NCI-H2107 treated with DMSO at 0.1 percent for 48 hours (cell line): ENCODE results near the gene ELMO1.

Experiments
- DNase-seq: peaks from one replicate; lab custom pipeline; 2025; ENCODE audit not compliant: unreplicated experiment; lab: John Stamatoyannopoulos, UW

Gene ELMO1

DNA sequence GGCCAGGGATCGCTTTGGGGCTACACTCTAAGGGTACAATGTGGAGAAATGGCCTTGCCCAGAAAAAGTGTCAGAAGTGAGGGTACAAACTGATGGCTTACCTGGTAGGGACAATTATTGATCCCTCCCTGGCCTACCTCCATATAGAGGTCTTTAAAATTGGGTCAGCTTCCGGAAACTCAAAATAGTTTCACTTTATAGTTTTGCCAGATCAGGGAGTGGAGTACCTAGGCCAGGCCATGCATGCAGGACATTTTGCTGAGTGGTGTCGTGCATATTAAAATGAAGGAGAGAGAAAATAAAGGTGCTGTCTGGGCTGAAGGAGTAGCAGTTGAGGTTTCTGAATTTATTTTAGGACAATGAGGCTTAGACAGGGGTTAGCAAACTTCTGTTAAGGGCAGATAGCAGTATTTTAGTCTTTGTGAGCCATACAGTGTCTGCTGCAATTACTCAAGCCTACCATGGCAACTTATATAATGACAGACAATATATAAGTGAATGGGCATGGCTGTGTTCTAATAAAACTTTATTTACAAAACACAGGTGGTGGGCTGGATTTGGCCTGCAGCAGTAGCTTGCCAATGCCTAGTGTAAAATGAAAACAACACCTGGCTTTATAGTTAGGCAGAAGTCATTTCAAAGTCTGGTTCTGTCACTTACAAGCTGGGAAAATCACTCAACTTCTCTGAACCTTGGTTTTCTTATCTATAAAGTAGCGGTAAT is 547.5 kb downstream of the ELMO1 start:
- DNase-seq: no peak

- DNase-seq: no peak
Measured at GRCh38 chr7:36898186-36898585, 550.5 kb downstream of the ELMO1 start.

DNA sequence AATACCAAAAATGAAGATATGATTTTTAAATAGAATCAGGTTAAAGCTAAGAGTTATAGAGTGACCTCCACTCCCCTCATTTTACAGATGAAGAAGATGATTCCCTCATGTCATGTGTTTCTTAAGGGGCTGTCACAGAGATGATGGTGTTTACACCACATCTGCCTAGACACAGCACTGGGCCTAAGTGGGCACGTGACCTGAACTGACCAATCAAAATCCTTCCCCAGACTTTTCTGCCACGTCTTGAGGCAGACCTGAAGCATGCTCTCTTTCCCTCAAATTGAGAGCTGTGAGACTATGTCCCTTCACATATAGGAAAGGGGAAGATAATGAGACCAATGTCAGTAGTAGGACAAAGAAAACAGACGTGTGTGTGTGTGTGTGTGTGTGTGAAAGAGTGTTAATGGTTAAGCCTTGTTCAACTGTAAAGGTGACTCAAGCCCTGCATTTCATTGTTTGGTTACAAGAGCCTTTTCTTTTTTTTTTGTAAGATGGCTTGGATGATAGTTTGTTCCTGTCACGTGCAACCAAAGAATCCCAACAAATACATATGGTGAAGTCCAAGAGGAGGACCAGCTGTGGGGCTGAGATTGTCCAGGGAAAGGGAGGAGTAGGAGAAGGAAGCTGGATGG is 551.6 kb downstream of the ELMO1 start:
- DNase-seq: no peak

DNA sequence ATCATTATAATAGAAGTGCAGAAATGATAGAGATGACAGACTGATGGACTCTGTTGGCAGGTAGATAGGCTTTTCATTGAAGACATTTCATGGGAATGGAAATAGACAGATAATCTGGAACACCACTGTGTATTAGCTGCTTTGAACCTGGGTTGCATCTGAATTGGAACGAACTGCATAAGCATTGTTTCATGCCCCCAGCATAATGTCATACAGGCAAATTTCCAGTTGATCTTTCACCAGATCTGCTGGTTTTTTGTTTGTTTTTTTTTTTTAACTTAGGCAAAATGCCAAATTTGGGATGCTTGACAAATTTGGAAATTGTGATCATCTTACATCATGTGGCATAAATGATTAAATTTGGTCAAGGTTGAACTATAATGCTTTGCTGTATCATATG is 552.2 kb downstream of the ELMO1 start:
- no peak for DNase-seq

GRCh38 chr7:36895192-36895591 is 553.5 kb downstream of the ELMO1 start:
- DNase-seq: no peak

- no peak for DNase-seq
Measured at GRCh38 chr7:36894190-36894589, 554.5 kb downstream of the ELMO1 start.

- DNase-seq: no peak
Measured at GRCh38 chr7:36889182-36889581, 559.5 kb downstream of the ELMO1 start.

DNA sequence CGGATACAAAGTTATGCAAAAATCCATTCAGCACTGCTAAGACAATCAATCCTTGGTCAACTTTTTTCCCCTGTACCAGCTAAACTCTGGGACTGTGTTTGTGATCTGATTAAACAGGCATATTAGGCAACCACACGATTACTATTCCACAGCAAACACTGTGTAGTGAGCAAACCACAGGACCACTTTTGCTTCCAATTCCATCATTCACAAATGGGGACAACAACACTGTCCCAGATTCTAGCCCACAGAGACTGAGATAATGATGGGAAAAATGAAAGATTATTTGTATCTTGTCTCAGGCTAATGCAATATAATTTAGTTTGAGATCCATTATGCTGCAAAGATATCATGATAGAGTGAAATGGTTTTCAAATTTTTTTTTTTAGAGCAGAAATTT is 560.7 kb downstream of the ELMO1 start:
- no peak for DNase-seq

DNA sequence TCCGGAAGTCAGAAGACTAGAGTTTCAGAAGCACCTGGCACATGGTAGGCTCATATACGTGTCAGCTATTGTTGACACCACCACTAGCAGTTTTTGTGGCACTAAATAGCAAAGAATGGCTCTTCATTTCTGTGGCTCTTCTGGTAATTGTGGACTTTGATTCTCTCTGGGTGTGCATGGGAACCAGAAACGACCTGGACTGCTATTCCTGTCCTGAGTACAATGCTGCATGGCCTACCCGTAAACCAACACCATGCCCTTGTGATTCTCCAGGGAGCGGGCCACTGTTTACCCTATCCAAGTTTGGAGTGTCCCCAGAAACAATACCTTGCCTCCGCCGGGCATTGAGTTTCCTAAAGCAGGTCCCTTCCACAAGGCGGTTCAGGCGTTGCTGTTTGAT is 561.4 kb downstream of the ELMO1 start:
- DNase-seq: peak; percentile 74

- DNase-seq: no peak
Measured at GRCh38 chr7:36884910-36885309, 563.8 kb downstream of the ELMO1 start.

GRCh38 chr7:36884351-36884750 is 564.3 kb downstream of the ELMO1 start:
- no peak for DNase-seq

DNA sequence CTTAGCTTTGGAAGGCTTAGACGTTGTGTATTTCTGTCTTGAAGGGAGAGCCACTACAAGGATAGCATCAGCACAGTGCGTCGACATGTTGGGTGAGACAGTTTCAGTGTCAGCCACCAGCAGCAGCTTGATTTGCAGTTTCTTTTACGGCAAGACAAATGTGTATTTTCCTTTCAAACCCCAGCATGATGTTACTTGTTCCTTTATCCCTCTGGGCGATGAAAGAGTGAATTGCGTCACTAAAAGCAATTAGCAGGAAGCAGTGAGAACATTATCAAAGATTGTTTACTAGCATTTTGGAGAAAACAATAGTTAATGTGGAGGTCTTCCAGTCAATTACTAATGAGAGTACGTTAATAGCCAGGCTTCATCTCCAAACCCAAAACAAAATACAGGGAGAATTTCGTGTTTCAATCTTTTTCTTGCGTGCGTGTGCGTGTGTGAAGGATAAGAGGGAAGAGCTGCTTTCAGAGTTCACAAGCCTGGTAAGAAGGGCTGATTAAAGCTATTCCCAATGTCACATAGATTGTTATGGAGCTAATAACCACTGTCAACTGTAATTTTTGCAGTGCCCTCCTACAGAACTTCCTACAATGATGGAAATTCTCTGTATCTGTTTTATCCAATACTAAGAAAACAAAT is 567.3 kb downstream of the ELMO1 start:
- DNase-seq: no peak

DNA sequence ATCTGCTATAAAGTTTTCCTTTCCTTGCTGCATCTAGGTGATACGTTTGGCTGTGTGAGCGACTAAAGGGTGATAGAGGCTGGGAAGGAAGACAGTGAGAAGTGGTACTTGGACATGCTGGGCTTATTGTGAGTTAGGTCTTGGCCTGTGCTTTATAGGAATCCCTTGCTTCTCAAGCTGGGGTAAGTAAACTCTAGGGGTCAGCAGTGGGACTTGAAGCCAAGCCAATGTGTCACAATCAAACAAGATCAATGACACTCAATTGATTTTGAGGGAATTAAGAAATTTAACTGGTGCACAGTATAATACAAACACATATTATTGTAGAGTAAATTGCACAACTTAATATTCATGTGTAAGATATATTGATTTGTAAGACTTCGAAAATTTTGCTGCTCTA is 568.6 kb downstream of the ELMO1 start:
- no peak for DNase-seq

DNA sequence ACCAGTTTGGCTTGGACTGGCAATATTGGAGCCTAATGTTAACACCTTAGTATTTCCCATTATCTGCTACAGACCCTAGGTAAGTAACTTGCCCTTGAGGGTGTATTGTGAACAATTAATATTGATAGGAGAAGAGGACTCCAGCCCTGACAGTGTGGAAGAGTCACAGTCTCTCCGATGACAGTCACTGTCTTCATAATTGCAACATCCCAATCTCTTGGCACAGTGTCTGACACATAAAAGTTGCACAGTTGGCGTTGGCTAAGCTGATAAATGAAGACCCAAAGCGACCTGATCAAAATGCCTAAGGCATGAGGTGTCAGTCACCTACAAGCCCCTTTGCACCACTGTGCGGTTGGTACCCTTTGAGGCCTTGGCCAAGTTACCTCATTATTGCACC is 569.6 kb downstream of the ELMO1 start:
- no peak for DNase-seq

- DNase-seq: no peak
Measured at GRCh38 chr7:36878288-36878687, 570.4 kb downstream of the ELMO1 start.

- DNase-seq: no peak
Measured at GRCh38 chr7:36875794-36876193, 572.9 kb downstream of the ELMO1 start.

- no peak for DNase-seq
Measured at GRCh38 chr7:36874041-36874440, 574.6 kb downstream of the ELMO1 start.

GRCh38 chr7:36871863-36872262 is 576.8 kb downstream of the ELMO1 start:
- DNase-seq: no peak

- no peak for DNase-seq
Measured at GRCh38 chr7:36871355-36871738, 577.3 kb downstream of the ELMO1 start.

GRCh38 chr7:36870625-36871354 is 577.9 kb downstream of the ELMO1 start:
- no peak for DNase-seq

DNA sequence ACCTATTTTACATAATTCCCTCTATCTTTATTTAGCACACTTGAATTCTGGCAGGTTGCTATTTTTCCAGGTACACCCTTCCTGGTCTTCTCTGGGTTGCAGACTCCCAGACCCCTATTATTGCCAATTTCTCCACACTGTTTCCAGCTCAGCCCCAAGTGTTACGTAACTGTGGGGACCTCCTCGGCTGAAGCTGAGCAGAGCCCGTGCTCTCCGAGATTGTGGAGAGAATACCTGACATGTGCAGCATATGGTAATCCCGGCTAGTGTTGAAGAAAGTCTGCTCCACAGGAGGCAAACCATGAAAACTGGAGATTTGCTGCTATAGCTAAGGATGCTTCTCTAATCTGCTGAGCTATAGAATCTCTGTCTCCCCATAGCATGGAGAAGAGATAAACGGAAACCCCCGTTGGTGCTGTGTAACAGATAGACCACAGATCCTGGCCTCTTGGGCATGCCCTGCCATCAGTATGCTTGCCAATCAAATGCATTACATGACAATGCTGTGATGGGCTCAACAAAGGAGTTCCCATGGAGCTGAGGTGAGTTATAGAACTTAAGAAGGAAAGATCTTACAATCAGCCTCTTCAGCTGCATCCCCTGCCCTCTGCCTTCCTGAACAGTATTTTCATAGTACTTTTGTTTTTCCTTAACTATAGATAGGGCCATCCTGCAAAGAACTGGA is 579.8 kb downstream of the ELMO1 start:
- DNase-seq: no peak
